CD4-positive, alpha-beta T cell treated with Interleukin-1 beta for 1 hour (primary cell): ENCODE data around the gene NSUN7.
A peak's percentile ranks its signal among the peaks of the same experiment; 100 is the strongest.

Experiments used
- DNase-seq, 2 donors: peaks; one replicate each; pipeline ENCODE4 v3.0.0-alpha.2; 2020 to 2022

The NSUN7 gene

DNA sequence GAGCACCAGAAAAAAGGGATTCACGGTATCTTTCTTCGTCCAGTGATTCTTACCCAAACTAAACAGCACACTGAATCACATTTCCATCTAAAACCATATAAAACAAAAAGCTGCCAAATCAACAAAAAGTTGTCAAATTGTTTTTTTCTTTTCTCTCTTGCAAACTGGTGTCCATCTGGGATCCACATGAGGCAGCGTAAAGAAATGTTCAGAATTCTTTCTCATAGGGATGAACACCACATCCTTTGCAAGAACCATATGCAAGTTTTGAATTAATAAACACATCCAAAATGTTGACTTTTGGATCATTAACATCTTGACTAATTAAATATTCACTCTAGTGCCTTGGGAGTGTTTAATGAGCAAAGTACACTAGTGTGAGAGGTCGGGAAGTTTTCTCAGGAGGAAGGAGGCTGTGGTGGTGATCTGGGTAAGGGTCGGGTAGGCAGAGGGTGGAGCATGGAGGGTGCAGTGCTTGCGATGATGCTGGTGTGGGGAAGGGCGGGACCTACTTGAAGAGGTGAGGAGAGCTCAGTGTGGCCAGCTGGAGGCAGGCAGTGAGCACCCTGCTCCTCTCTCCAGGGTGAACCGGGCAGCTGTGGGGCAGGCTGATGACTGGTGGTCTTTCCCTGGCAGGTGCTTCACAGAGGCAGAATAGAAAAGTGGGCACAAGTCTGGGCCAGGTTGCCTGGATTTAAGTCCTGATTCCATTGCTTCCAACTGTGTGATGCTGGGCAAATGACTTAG is 72.8 kb downstream of the NSUN7 start:
- DNase-seq = no peak

DNA sequence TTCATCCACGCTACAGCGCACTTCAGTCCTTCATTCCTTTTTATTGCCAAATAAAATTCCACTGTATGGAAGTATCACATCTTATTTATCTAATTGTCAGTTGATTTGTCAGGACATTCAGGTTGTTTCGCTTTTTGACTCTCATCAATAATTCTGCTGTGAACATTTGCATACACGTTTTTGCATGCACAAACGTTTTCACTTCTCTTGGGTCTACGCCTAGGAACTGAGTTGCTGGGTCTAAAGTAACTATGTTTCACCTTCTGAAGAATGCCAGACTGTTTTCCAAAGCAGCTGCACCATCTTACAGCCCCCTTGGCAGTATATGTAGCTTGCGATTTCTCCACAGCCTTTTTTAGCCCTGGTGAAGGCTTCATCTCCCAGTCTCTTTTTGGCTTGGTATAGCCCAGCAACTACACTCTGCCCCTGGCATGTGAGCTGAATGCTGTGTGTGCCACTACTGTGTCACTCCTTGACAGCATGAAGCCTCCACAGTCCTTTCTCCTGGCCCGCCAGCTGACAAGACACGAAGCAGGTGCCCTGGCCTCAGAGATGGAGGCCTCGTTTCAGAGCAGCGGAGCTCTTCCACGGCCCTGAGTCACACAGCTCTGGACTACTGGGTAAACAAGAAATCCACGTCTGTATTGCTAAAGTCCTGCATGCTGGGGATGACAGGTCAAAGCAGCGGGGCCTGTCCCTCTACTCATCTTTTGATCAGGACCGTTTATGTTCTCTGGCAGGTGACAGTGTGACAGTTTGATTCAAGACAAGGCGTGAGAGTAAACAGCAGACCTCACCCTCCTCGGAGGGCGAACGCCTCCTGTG is 75.5 kb downstream of the NSUN7 start:
- DNase-seq = no peak

DNA sequence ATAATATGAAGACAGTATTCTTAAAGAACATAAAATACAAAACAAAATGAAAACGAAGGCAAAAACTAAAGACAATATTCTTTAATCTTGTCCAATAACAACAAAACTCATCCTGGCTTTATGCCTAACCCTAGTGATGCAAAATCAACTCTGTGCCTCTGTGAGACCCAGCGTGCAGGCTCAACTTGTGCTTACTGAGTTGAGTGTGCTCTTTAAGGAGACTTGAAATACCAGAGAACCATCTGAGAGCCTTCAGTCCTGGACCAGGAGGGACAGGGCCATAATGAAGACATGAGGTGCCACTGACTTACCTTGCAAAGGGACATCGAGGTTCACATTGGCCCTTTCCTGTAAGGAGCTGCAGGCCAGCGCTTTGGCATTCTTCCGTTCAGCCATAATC is 77.1 kb downstream of the NSUN7 start:
- DNase-seq = no peak

DNA sequence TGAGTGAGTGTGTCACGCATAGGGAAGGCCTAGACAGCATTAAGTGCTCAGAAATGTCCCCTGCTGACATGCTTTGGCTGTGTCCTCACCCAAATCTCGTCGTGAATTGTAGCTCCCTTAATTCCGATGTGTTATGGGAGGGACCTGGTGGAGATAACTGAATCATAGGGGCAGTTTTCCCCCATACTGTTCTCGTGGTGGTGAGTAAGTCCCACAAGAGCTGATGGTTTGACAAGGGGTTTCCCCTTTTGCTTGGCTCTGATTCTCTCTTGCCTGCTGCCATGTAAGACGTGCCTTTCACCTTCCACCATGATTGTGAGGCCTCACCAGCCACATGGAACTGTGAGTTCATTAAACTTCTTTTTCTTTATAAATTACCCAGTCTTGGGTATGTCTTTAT is 78.0 kb downstream of the NSUN7 start:
- no peak for DNase-seq

DNA sequence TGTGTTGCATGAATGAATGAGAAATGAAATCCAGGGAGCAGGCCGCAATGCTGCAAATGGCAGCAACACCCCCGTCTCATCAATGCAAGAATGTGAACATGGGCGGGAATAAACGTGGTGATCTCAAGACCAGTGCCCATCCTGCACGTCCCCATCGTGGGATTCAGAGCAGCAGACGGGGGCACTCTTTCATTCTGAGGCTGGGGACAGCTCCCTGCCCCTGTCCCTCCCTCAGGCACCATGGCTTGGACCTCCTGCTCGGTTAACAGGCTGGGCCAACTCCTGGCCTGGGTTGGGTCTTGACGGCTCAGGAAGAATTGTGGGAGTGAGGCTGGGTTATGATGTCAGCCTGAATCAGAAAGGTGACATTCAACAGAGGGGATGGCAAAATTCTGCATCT is 78.9 kb downstream of the NSUN7 start:
- DNase-seq = no peak

DNA sequence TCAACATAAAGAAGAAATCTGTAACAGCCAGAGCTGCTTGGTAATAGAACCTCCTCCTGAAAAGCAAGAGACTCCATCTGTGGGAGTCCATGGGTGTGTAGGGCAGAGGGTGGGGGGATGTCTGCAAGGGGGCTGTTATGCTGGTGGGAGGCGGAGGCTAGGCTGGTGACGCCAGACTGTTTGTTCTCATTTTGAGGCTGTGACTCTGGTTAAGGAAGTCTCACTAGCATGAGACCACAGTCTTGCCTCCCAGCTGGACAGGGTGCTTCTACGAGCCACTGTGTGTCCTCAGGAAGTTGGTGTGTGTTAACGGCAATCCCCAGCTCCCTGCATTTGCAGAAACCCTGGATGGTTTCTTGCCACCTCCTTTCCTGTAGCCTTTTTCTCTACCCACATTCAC is 79.8 kb downstream of the NSUN7 start:
- DNase-seq = peak in 1 of 2 donors; percentile 4

DNA sequence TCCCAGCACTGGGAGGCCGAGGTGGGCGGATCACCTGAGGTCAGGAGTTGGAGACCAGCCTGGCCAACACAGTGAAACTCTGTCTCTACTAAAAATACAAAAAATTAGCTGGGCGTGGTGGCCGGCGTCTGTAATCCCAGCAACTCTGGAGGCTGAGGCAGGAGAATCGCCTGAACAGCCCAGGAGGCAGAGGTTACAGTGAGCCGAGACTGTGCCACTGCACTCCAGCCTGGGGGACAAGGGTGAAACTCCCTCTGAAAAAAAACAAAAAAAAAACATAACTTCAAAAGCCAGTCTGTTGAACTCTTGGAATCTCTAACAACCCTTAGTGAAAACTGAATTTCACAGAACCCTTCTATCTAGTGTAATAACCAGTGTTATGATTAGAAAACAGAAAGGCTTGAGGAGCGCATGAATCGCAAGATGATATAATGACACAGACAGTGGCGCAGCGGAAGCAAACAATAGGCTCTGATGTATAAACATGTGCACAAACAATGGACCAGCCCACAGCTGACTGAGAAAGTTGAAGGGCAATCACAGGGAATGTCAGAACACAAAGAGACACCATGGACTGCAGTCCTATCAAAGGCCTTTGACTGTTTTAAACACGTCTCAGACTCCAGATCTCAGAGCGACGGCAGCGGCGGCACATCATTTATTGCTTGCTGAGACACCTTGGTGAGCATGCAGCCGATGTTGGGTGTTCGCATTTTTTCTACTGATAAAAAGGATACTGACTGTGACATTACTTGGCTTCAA is 81.6 kb downstream of the NSUN7 start:
- DNase-seq = no peak

DNA sequence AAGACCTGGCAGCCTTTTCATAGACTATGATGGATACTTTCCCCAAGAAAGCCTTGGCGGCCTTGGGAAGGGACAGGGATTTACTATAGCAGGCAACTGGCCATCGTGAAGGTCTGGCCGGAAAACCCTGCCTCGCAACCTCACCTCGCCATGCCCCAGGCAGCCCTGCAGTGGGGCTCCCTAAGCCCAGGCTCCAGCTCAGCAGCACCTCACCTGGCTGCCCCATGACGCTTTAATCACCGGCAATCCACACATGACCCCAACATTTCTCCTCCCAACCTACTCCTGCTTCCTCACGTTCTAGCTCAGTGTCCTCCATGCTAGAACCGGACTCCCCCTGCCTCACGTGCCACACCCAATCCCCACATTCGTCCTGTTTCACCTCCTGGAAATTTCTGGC is 82.4 kb downstream of the NSUN7 start:
- no peak for DNase-seq

DNA sequence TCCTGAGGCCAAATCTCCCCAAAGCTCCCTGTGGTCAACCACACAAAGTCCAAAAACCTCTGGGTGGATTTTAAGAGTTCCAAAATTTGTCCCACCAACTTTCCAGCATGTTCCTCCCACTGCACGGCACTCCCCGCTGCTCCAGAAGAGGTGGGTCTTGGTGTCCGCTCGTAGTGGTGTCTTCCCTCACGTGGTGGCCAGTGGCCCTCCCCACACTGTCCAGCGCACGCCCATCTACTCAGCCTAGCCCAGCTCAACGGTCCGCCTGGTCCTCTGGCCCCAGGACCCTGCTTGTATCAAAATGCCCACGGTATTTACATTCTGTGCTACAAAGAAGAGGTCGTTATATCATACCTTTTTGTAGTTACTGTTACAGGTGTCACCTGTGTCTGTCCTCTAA is 83.5 kb downstream of the NSUN7 start:
- DNase-seq = no peak

DNA sequence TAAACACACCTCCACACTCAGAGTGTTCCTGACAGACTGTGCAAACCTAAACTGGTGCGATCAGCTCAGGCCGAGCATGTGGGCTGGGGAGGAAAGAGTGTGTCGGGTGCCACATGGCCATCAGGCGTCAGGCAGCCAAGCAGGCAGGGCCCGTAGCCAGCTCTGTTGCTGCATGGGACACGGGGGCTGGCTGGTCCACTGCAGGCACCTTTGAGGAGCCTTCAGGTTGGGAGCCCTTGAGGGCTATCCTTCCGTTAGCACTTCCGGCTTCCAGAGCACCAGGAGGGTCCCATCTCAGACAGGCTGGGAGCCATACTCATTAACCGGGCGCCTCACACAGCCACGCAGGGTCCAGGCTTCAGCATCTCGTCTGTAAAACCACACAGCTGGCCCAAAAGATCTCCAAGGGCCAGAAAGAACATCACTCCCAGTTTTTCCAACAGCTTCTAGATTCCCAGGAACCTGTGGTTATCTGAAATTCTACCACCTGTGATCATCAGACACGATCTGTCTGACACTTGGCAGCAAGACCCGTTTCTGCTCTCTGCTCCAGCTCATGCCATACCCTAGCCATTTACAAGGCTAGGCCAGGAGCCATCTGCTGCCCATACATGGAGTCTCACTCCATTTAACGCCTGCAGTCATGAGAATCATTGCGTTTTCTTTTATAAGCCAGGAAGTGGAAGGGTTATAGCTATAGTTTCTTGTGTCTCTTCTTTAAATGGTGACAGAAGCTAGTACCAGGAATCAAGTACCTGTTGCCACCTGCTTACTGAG is 87.5 kb downstream of the NSUN7 start:
- no peak for DNase-seq

DNA sequence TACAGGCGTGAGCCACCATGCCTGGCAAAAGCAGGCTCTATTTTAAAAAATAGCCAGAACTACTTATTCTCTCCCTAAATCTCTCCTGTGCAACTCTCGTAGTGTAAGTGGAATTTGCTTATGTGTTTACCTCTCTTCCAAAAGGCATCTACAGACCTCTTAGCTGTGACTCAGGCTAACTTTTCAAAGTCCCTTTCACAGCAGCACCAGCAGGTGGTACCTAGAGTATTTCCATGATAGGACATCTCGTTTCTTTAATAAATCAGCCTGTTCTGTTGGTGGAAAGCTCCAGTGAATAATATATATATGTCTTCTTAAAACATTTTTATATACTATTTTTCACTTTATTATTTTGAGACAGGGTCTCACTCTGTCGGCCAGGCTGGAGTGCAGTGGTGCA is 89.0 kb downstream of the NSUN7 start:
- no peak for DNase-seq

DNA sequence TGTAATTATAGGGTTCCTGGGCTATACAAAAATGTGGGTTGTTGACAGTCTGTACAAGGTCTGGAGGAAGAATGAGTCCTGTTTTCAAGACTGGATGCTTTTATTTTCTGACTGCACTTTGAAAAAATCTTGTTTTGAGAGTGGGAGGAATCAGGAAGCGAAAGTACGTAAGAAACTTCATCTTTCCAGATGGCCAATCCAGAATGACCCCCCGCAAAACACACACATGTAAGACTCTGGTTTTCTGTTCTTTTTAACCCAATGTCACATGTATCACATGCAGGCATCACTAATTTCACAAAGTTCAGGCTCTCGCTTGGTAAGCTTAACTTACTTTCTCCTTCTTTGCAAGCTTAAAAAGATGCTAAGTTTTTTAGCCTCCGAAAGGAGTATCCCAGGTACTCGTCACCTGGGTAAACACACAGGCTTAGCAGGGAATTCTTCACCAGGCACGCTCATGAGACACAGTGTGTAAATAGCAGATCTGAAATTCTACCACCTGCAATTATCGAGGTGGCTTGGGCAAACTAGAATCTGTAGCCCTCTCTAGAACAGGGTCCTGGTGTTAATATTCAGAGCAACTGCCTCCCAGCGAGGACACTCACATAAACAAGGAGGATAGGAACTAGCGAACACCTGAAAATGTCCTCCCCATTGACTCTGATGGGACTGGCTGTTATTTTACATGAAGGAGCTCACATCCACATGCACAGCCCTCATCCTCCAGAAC is 90.7 kb downstream of the NSUN7 start:
- no peak for DNase-seq

DNA sequence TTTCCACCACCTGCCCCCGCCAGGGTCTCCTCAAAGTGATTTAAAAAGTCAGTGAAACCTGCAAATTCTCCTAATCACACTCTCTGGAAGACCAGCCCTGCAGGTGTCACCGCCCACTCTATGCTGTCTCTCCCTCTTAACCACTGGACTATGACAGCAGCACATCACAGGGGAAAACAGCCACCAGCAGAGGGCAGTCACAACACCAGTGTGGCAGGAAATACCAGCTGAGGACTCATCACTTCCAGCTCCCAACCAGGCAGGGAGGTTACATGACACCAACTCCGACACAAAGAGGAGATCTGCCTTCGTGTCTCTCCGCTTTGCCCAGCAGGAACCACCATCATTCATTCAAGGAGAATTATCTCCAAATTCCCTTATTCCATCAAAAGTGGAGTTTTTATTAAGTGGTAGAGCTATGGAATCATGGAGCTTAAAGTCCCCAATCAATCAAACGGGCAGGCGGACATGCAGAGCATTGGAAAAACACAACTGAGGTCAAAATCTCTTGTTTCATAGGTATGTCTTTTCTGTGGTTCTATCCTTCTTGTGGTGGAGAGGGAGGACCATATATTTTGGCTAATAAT is 91.3 kb downstream of the NSUN7 start:
- DNase-seq = peak; percentile 52 to 72

DNA sequence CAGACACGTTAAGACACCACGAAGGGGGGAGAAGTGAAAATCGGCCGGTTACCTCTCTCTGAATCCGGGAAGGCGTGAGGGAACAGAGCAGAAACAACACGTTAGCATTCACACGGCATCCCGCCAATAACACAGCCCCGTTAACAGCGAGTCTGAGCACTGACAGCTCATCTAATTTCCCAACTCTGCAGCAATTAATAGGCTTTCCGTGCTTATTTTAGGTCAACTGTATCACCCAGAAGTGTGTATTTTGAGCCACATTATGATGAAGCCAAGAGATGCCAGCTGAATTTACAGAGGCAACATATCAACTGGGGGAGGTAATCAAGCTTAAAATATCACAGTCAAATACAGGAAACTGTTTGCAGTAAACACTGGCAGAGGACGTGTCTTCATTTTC is 92.6 kb downstream of the NSUN7 start:
- no peak for DNase-seq

DNA sequence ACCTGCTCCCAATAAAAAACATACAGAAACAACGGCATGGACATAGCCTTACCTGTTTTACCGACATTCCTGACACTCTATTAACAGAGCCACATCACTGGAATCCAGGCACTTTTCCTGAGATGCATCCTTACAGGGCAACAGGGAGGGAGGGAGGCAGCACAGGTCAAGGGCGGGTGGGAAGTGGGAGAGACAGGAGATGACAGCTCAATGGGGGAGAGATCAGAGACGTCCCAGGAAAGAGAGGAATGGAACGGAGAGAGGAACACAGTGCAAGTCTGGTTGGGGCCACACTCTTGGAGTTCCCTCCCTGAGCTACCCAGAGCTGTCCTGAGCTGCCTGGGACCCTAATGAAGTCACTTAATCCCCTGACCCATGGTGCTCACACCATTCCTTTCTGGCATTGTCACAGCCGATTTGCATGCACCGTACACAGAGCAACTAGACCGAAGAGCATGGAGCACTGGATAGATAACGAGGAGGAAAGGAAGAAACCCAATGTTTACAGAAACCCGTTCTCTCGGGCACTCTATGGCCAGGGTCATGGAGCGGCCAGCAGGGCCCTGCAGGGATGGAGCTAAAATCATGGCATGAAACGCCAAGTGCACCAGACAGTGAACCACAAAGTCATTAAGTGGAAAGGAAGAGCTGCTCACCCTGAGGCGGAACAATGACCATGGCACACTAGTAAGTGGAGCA is 93.1 kb downstream of the NSUN7 start:
- DNase-seq = no peak

DNA sequence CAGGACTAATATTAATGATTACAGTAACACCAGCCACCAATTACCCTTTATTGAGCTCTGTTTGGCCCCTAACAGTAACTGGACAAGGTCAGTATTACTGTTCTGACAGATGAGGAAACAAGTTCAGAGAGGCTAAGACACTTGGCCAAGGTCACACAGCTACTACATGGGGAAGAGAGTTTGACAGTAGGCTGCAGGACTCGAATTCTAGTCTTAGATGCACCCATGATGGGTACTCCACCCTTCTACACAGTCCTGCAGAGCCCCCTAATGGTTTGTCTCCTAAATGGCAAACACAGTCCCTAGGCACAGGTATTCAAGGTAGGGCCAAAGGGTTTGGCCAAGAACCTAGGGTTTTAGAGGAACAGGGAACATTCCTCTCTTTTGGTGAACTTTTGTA is 93.9 kb downstream of the NSUN7 start:
- DNase-seq = peak in 1 of 2 donors; percentile 23

DNA sequence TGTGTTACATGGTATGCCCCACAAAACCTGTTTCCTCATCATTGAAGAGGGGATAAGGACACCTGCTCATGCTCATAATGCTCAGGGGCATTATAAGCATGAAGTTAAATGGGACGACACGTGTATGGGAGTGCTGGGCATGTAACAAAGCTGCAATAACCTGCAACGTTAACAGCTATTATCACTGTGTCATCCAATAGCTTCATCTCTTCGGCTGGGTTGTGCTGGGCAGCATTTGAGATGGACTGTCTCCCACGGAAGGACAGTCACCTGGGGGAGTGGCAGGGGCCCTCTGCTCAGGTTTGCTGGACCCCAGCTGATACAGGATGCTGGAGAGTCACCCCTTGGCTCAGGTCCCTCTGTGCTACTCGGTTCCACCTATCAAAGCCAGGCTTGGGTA is 94.5 kb downstream of the NSUN7 start:
- no peak for DNase-seq

DNA sequence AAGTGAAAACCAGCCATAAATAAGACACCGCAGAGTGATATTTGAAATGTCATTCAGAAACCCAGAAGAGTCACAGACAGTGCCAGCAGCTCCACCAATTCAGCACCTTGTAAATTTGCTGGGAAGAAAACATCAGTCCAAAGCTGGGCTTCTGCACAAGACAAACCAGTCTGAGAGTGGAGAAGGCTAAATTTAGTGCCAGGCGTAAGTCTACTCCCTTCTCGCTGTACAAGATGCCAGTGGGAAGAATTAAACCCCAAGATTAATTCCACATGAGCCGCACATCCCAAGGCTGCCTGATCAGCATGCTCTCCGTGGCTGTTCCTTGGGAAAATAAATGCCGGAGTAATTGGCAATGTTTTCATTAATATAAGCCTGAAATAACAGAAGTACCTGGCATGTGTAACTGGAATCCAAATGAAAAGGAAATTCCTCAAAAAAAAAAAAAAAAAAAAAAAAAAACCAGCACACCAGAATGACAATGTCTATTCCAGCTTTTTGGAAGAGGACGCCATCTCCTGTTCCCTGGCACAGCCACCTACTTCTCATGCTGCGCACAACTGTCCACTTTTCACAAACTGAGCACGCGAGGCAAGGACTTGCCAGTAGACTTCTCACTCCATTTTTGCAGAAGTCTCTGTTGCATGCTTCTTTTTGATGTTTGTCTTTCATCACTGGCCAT is 95.5 kb downstream of the NSUN7 start:
- no peak for DNase-seq

DNA sequence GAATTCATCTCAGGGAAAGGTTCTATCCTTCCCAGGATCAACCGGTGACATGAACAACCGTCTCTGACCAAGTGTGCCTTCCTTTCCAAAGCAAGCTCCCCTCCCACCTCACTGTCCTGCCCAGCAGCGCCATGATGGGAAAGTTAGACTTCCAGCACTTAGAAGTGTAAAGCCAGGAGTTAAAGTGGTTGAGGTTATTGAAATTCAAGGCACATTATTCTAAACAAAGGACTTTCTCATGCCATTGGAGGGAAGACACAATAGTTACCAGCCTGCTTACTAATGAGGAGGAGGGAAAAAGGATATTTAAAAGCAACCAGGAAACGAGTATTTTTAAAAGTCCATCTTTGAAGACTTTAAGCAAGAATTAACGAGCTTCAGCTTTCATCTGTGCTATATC is 96.8 kb downstream of the NSUN7 start:
- no peak for DNase-seq

DNA sequence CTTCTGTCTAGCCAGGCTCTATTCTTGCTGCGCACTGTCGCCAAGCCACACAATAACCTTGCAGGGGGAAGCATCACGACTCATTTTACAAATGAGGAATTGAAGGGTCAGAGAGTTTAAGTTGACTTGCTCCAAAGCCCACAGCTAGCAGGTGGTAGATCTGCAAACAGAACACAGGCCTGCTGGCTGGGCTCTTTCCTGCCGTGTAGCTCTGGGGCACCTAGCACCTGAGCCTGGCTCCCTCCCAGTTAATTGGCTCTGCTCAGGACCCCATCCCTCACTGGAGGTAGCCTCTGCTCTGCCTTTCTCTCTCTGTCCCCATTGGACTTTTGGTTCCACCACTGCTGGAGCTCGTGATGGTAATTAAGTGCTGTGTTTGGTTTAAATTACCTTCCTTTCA is 98.5 kb downstream of the NSUN7 start:
- no peak for DNase-seq

DNA sequence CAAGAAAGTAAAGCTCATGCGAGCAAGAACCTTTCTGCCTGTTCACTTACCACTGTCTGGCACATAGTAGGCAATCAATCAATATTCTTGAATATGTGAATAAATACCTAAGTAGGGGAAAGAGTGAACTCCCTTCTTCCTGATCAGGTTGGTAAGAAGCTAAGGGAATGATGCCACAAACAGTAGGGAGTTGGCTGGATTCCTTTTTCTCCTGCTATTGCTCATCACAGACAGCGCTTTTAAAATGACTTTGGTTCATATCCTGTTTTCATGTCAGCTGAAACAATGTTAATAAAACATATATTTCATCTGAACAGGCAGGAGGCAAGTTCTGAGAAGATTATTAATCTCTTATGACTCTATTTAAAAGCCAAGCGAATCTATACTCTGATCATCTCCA is 99.2 kb downstream of the NSUN7 start:
- no peak for DNase-seq
